NCI-H2029 treated with DMSO at 0.1 percent for 48 hours (cell line): ENCODE data around the gene SEMA5B.
A peak's percentile ranks its signal among the peaks of the same experiment; 100 is the strongest.

Experiments used
- DNase-seq: peaks from one replicate; lab custom pipeline; 2025; lab: John Stamatoyannopoulos, UW

SEMA5B gene, protein sequence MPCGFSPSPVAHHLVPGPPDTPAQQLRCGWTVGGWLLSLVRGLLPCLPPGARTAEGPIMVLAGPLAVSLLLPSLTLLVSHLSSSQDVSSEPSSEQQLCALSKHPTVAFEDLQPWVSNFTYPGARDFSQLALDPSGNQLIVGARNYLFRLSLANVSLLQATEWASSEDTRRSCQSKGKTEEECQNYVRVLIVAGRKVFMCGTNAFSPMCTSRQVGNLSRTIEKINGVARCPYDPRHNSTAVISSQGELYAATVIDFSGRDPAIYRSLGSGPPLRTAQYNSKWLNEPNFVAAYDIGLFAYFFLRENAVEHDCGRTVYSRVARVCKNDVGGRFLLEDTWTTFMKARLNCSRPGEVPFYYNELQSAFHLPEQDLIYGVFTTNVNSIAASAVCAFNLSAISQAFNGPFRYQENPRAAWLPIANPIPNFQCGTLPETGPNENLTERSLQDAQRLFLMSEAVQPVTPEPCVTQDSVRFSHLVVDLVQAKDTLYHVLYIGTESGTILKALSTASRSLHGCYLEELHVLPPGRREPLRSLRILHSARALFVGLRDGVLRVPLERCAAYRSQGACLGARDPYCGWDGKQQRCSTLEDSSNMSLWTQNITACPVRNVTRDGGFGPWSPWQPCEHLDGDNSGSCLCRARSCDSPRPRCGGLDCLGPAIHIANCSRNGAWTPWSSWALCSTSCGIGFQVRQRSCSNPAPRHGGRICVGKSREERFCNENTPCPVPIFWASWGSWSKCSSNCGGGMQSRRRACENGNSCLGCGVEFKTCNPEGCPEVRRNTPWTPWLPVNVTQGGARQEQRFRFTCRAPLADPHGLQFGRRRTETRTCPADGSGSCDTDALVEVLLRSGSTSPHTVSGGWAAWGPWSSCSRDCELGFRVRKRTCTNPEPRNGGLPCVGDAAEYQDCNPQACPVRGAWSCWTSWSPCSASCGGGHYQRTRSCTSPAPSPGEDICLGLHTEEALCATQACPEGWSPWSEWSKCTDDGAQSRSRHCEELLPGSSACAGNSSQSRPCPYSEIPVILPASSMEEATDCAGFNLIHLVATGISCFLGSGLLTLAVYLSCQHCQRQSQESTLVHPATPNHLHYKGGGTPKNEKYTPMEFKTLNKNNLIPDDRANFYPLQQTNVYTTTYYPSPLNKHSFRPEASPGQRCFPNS

DNA sequence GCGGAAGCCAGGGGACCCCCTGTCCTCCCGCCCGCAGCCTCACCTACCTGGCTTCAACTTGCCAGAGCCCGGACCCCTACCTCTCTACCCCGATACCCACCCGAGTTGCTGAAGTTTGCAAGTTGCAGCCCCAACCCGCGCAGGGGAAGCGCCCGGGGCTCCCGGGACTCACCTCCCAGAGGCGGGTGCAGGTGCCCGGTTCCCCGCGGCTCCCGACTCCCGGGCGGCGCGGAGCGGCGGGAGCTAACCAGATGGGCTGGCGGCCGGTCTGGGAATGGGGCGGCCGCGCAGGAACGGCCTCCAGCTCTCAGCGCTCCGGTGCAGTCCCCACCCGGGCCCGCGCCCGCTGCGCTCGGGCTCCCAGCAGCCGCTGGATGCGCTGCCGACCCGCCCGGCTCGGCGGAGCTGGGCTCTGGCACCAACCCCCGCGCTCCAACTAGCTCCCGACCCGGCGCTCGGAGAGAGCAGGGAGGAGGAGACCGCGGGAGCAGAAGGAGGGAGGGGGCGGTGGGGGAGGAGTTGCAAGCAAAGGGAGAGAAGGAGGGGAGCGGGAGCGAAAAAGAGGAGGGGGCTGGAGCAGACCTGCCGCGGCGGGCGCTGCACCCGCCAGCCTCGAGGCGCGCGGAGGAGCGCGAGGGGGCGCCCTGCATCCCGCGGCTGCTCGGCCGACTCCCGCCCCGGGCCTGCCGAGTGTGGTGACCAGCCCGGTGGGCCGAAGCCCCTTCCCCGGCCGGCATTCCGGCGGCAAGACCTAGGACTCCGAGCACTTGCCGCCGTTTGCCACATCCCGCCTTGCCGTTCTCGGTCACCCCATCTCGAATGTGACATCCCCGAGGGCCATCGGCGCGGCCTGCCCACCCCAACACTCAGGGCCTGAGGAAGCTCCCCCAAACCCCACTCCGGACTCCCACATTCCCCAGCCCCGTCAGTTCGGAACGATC lies at the start of gene SEMA5B:
Gene SEMA5B, minus strand, starts transcription at position 472 of the 941 bp plus-strand sequence. CDS start 66,500 bp downstream, outside the sequence.
- DNase-seq = no peak

DNA sequence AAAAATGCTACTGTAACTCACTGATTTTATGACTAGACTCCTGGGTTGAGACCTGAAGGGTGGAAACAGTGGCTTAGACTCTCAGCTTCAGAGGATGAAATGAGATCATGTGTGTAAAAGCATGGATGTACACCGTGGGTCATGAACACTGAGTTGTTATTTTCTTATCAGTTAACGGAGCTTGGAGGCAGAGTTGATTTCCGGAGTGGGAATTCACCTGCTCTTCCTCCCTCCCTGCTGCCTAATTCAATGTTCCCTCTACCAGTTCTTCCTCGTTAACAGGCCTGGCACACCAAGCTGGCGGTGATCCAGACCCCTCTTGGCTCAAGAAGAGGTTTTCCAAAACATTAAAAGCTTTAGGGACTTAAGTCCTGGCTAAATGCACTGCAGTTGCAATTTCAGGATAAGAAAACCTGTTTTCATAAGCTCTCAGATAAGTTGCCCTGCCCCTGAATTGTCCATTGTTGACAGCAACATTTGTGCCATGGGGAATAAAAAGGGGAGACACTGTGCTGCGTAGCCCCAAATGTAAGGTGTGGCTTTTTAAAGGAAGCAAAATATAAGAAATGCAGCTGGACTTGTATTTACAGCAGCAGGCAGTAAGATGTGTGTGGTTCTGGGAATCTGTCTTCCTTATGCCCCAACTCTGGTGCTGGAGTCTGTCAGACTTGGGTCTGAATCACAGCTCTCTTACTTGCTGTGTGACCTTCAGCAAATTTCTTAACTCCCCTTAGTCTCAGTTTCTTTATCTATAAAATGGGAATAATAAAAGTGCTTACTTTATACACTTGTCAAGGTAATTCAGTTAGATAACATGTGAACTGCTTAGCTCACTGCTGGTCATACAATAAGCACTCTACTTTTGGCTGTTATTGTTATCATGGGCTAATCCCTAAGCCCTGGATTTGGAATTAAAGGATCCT lies 49.2 kb upstream of the SEMA5B start:
- peak; percentile 49 for DNase-seq

DNA sequence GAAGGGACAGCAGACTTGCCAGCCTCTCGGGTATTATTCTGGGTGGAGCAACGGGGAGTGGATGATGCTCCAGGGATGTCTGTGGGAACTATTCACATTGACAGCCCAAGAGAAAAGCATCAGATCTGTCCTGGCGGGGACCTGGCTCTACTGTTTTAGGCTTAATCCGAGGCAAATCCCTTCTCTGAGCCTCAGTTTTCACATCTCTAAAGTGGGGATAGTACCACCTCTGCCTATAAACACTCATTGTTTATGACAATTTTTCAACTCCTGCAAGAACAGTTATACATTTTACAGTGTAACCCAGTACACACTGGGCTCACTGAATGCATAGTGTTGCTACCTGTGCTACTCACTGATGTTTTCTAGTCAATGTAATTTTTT lies 48.5 kb upstream of the SEMA5B start:
- no peak for DNase-seq

DNA sequence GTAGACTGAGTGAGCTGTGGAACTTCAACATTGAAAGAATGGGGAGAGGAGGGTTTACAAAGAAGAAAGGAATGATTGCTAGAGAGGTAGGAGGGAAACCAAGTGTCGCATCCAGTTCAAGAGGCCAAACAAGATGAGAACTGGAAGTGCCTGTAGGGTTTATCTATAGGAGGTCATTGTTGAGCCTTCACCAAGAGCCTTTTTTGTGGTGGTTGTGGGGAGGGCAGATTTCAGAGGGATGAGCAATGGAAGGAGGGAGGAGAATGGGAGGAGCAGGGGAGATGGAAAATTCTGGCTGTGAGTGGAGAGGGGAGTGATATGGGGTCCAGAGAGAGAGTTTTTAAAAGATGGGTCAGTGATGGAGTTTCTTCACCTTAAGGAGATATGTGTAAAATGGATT lies 47.8 kb upstream of the SEMA5B start:
- no peak for DNase-seq

DNA sequence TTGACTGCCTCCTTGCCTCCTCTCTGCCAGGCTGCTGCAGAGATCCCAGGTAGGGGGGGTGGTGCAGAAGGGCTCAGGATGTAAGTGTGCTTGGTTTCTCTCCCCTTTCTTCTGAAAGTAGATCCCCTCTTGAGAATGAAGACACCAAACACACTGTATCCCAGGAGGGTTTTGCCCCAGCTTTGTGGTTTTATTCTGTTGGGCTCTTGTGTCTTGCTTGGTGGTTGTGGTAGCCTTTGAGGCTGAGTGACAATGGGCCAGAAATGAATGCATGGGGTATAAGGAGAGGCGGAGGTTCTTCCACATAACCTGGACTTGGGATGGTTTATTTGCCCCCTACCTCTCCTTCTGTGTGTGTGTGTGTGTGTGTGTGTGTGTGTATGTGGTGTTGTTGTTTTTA lies 45.0 kb upstream of the SEMA5B start:
- no peak for DNase-seq

DNA sequence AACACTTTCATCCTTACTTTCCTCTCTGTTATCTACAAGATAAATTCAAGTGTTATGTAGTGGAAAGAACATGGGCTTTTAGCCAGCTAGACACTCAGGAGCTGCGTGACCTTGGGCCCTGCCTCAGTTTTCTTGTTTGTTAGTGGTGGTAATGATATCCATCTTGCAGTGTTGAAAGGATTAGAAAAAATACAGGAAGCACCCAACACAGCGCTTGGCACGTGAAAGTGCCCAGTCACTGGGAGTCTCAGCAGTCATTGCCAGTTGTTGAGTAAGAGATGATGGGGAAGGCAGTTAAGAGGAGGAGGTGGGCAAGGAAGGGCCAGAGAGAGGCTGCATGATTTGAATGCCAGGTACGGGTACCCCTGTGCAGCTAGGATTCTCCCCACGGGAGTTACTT lies 44.6 kb upstream of the SEMA5B start:
- no peak for DNase-seq

DNA sequence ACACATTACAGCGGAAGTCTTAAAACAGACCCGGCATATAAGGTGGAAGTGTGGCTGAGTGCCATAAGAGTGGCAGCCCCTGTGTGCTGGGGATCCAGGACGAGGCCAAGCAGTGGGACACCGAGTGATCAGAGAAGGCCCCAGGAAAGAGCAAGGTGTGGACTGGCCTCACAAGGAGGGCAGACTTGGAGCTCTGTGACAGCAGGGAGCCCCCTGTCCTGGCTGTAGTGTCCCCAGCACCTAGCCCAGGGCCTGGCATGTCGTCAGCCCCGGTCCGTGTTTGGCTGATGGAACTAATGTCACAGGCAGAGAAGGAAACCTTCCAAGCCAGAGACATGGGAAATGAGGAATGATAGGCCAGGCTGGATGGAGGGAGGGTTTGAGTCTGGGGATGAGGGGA lies 44.0 kb upstream of the SEMA5B start:
- DNase-seq = no peak

DNA sequence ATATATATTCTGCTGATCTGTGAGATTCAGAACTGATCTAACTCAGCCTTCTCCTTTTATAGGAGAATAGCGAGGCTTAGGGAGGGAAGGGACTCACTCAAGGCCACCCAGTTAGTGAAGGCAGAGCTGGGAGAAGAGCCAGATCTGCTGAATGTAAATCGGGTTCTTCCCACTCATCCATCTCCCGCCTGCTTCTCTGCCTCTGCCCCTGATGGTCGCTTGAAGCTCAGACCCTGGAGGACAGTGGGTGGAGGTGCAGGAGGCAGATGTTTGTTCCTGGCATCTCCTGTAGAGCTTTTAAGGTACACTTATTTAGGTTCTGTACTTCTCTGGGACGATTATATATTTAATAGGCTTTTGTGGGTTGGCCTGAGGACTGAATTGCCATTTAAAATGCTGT lies 43.6 kb upstream of the SEMA5B start:
- DNase-seq = no peak

DNA sequence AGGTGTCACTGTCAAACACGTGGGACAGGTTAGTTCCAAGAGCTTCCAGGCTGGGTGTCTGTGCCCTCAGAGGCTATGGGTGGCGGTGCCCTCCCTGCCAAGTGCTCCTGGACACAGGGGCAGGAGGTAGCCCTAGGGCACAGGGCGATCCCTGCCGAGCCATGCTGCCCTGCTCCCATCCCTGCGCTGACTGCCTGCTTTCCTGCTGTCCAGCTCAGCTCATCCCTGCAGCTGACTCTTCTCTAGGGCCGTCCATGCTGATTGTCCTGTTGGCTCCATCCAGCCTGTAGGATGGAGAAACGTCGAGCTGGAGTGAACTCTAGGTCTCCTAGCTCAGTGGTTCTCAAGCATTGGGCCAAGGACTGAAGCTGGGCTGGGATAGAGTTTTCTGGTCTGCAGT lies 42.9 kb upstream of the SEMA5B start:
- no peak for DNase-seq

DNA sequence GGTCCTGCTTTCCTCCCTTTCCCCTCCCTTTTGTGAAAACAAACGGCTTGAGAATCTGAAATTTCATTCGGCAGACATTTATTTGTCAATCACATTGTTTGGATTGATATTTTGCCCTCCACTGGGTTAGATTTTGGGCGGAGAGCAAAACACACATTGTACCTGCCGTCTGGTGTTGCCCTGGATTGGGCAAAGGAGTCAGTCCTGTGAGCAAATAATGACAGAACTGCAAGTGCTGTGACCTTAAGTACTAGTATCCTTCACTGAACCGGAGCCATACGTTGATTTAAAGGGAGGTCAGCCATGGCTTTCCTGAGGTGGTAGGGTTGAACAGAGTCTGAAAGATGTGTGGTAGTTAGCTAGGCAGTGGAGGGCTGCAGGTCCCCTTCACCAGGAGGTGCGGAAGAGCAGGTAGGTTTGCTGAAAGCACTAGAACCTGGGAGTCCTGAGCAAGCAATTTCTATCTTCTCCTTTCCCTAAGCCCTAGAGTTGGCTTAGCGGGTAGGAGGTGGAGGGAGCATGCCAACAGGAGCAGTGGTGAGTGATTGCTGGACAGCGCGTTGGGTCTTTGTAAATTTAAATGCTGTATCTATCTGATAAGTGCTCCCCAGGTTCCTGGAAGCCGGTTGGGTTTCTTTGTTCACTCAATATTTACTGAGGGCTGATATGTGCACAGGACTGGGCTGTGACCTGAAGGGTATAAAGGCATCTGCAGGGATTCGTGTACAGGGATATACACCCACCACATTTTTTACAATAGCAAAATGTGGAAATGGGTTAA lies 41.2 kb upstream of the SEMA5B start:
- peak; percentile 58 for DNase-seq

DNA sequence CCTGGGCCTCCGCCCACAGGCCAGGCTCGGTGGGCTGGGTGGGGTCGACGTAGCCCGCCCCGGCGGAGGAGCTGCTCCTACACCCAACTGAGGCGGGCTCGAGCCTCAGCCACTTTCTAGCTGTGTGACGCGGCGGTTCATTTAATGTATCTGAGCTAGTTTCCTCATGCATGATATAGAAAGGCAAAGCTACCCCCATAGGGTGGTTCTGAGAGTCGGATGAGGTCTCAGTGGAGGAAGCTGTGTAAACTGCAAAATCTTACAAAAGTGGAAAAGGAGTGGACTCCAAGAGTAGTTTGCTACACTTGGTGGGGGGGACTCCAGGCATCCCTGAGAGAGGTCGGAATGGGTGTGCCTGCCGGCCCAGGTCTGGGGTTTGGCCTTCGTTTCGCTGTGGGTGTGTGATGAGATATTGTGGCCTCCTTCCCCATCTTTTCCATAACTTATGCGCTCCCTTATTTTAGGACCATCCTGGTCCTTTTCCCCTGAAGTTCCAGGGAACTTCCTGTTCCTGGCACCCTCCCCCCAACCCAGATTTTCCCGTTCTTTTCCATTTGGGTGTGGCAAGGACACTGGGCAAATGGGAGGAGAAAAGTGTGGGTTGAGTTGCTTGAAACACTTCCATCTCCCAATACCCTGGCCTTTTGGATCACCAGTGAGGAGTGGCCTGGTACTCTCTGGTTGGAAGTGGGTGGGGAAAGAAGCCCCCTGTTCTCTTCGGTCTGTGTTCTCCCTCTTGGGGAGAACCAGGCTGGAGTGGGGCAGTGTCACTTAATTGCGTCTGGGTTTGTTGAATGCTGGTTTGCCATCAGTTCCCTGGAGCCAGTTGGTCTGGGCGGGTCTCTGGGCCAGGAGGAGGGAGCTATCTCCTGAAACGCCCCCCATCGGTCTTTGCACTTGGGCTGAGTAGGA lies 40.4 kb upstream of the SEMA5B start:
- no peak for DNase-seq

DNA sequence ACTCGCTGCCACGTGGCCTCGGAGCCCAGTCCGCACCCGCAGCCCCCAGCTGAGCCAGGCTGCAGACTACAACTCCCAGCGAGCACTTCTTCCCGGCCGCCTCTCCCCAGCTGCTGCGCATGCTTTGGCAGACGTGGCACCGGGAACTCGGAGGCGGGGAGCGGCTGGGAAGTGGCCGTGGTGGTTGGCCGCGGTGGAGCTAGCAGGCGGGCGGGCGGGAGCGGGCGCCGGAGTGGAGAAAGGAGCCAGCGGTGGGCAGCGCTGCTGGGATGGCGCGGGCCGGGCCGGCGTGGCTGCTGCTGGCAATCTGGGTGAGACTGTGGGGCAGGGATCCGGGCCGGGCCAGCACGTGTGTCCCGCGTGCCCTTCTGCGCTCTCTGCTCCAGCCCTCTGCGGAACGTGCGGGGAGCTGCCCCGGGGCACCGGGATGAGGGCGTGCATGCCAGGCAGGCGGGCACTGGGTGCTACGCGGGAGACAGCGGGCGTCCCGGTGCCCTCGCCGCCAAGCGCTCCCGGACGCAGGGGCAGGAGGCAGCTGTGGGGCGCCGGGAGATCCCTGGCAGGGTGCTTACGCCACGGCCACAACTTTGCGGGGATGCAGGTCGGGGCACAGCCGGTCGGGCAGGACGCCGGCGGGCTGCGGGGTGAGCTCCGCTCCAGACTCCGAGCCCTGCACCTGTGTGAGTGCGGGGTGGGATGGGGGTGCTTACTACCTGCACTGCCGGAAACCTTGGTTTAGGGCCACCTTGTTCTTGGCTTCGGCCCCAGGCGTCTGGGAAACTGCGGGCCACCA lies 39.5 kb upstream of the SEMA5B start, which contains the start of gene PDIA5:
Gene PDIA5, plus strand, starts transcription at position 130 of the 793 bp plus-strand sequence. Its CDS starts 140 bp downstream, at position 270.
- peak; percentile 87 for DNase-seq

DNA sequence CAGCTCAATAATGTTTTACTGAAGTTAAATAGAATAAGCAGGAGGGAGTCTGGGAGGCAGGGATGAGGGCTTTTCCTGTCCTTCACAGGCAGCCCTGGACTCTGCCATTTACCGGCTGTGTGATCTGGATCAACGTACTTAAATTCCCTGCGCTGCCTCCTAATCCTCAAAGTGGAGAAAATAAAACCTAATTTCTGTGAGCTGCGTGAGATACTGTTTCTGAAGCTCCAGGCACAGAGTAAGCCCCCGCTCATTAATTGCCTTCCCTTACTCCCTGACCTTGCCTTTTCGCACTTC lies 39.0 kb upstream of the SEMA5B start:
- no peak for DNase-seq

DNA sequence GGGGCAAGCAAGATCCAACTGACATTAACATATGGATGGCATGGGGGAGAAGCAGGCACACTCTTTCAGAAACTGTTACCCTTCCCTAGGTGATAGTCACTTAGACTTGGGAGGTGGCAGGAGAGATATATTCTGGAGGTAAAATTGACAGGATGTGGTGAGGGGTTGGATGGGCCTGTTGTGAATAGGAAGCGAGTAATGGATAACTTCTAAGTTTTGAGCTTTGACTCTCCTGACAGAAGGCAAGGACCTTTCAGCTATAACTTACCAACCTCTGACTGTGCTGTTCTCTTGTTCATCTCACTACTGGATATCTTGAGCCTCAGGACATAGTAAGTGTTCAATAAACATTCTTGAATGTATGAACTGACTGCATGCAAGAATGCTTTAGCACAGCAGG lies 37.4 kb upstream of the SEMA5B start:
- no peak for DNase-seq

DNA sequence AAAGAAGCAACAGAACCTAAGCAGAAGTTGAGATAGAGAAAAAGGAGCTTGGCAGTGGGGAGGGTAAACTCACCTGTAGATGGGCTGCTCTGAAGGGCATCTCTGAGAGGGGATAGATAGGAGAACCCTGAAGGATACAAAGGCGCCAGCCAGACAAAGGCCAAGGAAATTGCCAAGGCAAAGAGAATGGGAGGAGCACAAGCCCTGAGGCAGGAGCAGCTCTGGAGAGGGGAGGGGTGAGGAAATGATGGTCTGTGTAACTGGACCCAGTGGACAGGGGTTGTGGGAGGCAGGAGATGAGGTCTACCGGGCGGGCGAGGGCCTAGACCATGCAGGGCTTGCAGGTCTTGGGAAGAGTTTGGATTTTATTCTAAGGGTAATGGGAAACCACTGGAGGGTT lies 36.9 kb upstream of the SEMA5B start:
- DNase-seq = no peak

DNA sequence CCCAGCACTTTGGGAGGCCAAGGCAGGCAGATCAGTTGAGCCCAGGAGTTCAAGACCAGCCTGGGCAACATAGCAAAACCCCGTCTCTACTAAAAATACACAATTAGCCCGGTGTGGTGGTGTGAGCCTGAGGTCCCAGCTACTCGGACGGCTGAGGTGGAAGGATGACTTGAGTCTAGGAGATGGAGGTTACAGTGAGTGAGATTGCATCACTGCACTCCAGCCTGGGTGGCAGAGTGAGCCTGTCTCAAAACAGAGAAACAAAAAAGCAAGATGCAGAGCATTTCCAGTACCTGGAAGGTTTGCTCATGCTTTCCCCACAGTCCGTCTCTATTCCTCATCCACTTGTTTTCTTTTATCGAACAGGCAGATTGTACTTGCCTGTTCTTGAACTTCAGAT lies 35.5 kb upstream of the SEMA5B start:
- DNase-seq = no peak

DNA sequence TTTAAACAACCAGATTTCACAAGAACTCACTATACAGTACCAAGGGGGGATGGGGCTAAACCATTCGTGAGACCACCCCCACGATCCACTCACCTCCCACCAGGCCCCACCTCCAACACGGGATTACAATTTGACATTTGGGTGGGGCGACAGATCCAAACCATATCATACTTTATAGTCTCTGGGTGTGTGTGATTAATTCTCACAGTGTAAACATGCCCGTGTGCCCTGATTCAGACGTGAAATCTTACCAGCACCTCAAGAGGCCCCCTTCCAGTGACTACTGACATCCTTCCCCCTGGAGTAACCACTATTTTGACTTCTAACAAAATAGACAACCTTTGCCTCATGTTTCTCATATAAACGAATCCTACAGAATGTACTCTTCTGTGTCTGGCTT lies 34.3 kb upstream of the SEMA5B start:
- DNase-seq = no peak

DNA sequence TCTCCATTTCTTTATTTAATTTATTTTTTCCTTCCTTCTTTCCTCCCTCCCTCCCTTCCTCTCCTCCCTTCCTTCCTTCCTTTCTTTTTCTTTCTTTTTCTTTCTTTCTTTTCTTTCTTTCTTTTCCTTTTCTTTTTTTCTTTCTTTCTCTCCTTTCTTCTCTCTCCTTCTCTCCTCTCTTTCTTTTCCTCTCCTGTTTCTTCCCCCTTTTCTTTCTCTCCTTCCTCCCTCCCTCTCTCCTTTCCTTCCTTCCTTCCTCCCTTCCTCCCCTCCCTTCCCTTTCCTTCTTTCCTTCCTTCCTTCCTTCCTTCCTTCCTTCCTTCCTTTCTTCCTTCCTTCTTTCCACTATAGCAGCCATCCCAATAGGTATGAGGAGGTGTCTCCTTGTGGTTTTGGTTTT lies 32.5 kb upstream of the SEMA5B start:
- no peak for DNase-seq
